Measurements from ENCODE around the gene CALML3.

Gene CALML3

GRCh38 chr10:5570007-5570655, 45.4 kb downstream of the CALML3 start:
- ChIA-PET POLR2A (no interaction called here), CTCF (no interaction called here)
- DNase-seq (ENCODE audit: low read depth, low spot score), result no peak
- no peak overlapping the region for H3K4me3 ChIP-seq (ENCODE audit: low read depth, low read length)
- no peak for TF ChIP-seq CTCF (IDR thresholded peaks at IDR 0.05; ENCODE audit: insufficient read depth, low read length, missing control alignments)

- TF ChIP-seq CTCF (IDR thresholded peaks at IDR 0.05; ENCODE audit: insufficient read depth, low read length, missing control alignments), result no peak
- CTCF ChIA-PET, result interaction anchor here (0.9 kb wide), 1 partner anchor 10 kb away, joined by 4 read pairs; no protein-coding TSS in a partner anchor
- no peak overlapping the region for H3K4me3 ChIP-seq (ENCODE audit: low read depth, low read length)
- POLR2A ChIA-PET, result no interaction called here
- no peak for DNase-seq (ENCODE audit: low read depth, low spot score)
Observed at GRCh38 chr10:5570979-5571810, 46.4 kb downstream of the CALML3 start.

- TF ChIP-seq CTCF (IDR thresholded peaks at IDR 0.05; ENCODE audit: insufficient read depth, low read length, missing control alignments), result no peak
- DNase-seq (ENCODE audit: low read depth, low spot score), result no peak
- no peak overlapping the region for H3K4me3 ChIP-seq (ENCODE audit: low read depth, low read length)
- CTCF ChIA-PET, result interaction anchor here (0.9 kb wide), 1 partner anchor 9 kb away, joined by 4 read pairs; no protein-coding TSS in a partner anchor
- POLR2A ChIA-PET, result no interaction called here
Observed at GRCh38 chr10:5571826-5572225, 47.1 kb downstream of the CALML3 start.

GRCh38 chr10:5573319-5573950, 48.7 kb downstream of the CALML3 start:
- H3K4me3 ChIP-seq (ENCODE audit: low read depth, low read length), result no peak overlapping the region
- CTCF ChIA-PET, result interaction anchor here (1.1 kb wide), 1 partner anchor 11 kb away, joined by 3 read pairs; no protein-coding TSS in a partner anchor
- no peak for DNase-seq (ENCODE audit: low read depth, low spot score)
- POLR2A ChIA-PET, result no interaction called here
- TF ChIP-seq CTCF (IDR thresholded peaks at IDR 0.05; ENCODE audit: insufficient read depth, low read length, missing control alignments), result no peak

GRCh38 chr10:5573968-5574641, 49.3 kb downstream of the CALML3 start:
- H3K4me3 ChIP-seq (ENCODE audit: low read depth, low read length), result no peak overlapping the region
- POLR2A ChIA-PET, result no interaction called here
- DNase-seq (ENCODE audit: low read depth, low spot score), result no peak
- CTCF ChIA-PET, result interaction anchor here (1.1 kb wide), 1 partner anchor 10 kb away, joined by 3 read pairs; no protein-coding TSS in a partner anchor
- no peak for TF ChIP-seq CTCF (IDR thresholded peaks at IDR 0.05; ENCODE audit: insufficient read depth, low read length, missing control alignments)
